Duodenal mucosa (tissue), 2 donors: ENCODE results near the gene CPA1.

Source experiments
- H3K27ac ChIP-seq: one replicate; pipeline ENCODE4 v1.7.0; 2013; ENCODE audit warnings: low read depth, low read length
- H3K27me3 ChIP-seq, 2 donors: one replicate each; pipeline ENCODE4 v1.7.0; 2013; ENCODE audit warnings: low read length in 2 of 2, control low read depth in 1 of 2; ENCODE audit not compliant: insufficient read depth in 2 of 2, control insufficient read depth in 1 of 2
- H3K36me3 ChIP-seq, 2 donors: one replicate each; pipeline ENCODE4 v1.7.0; 2013; ENCODE audit warnings: low read length in 2 of 2, control low read depth in 1 of 2; ENCODE audit not compliant: insufficient read depth in 2 of 2, control insufficient read depth in 1 of 2
- H3K4me1 ChIP-seq, 2 donors: one replicate each; pipeline ENCODE4 v1.7.0; 2013; ENCODE audit warnings: low read length in 2 of 2, control low read depth in 1 of 2; ENCODE audit not compliant: insufficient read depth in 2 of 2, control insufficient read depth in 1 of 2
- H3K4me3 ChIP-seq, 2 donors: one replicate each; pipeline ENCODE4 v1.7.0; 2013; ENCODE audit warnings: low read length in 2 of 2, low read depth in 1 of 2
- H3K9ac ChIP-seq, 2 donors: one replicate each; pipeline ENCODE4 v1.7.0; 2013; ENCODE audit warnings: low read length in 2 of 2, low read depth in 1 of 2
- H3K9me3 ChIP-seq, 2 donors: one replicate each; pipeline ENCODE4 v1.7.0; 2013; ENCODE audit warnings: low read length in 2 of 2, control low read depth in 1 of 2; ENCODE audit not compliant: control insufficient read depth in 1 of 2

CPA1 gene

GRCh38 chr7:130356121-130356875 lies 24.0 kb upstream of the CPA1 start:
- Histone ChIP-seq H3K36me3 (no peaks in the 10 kb centered on the region), H3K4me1 (peaks cover 0 to 9% of the 10 kb centered on the region in 2 donors), H3K27me3 (no peaks in the 10 kb centered on the region), H3K9me3 (peaks cover 3 to 4% of the 10 kb centered on the region in 2 donors), H3K9ac (peak overlapping the region in 1 of 2 donors; percentile 12), H3K4me3 (no peak overlapping the region), H3K27ac (peak overlapping the region; percentile 65)

GRCh38 chr7:130356876-130357611 lies 23.2 kb upstream of the CPA1 start:
- no peak overlapping the region for H3K4me3 ChIP-seq
- peaks cover 3 to 4% of the 10 kb centered on the region in 2 donors for H3K9me3 ChIP-seq
- no peaks in the 10 kb centered on the region for H3K36me3 ChIP-seq
- peaks cover 0 to 7% of the 10 kb centered on the region in 2 donors for H3K4me1 ChIP-seq
- peak overlapping the region; percentile 64 for H3K27ac ChIP-seq
- no peak overlapping the region for H3K9ac ChIP-seq
- H3K27me3 ChIP-seq = no peaks in the 10 kb centered on the region

GRCh38 chr7:130358471-130358870 lies 21.8 kb upstream of the CPA1 start:
- no peak overlapping the region for H3K4me3 ChIP-seq
- no peaks in the 10 kb centered on the region for H3K27me3 ChIP-seq
- H3K9me3 ChIP-seq = peaks cover 3 to 4% of the 10 kb centered on the region in 2 donors
- no peak overlapping the region for H3K9ac ChIP-seq
- peaks cover 0 to 7% of the 10 kb centered on the region in 2 donors for H3K4me1 ChIP-seq
- H3K27ac ChIP-seq = no peak overlapping the region
- no peaks in the 10 kb centered on the region for H3K36me3 ChIP-seq

GRCh38 chr7:130359276-130359857 lies 20.9 kb upstream of the CPA1 start:
- H3K4me1 ChIP-seq = peaks cover 0 to 7% of the 10 kb centered on the region in 2 donors
- peaks cover 3 to 4% of the 10 kb centered on the region in 2 donors for H3K9me3 ChIP-seq
- no peak overlapping the region for H3K4me3 ChIP-seq
- no peak overlapping the region for H3K27ac ChIP-seq
- no peaks in the 10 kb centered on the region for H3K27me3 ChIP-seq
- H3K36me3 ChIP-seq = no peaks in the 10 kb centered on the region
- no peak overlapping the region for H3K9ac ChIP-seq

- H3K9me3 ChIP-seq = peaks cover 3 to 4% of the 10 kb centered on the region in 2 donors
- no peaks in the 10 kb centered on the region for H3K36me3 ChIP-seq
- H3K27me3 ChIP-seq = no peaks in the 10 kb centered on the region
- peaks cover 0 to 18% of the 10 kb centered on the region in 2 donors for H3K4me1 ChIP-seq
- no peak overlapping the region for H3K4me3 ChIP-seq
- no peak overlapping the region for H3K27ac ChIP-seq
- H3K9ac ChIP-seq = no peak overlapping the region
Measured at GRCh38 chr7:130360518-130360917, 19.8 kb upstream of the CPA1 start.

- no peaks in the 10 kb centered on the region for H3K27me3 ChIP-seq
Measured at GRCh38 chr7:130361681-130362080, 18.6 kb upstream of the CPA1 start.

GRCh38 chr7:130362251-130362816 lies 18.0 kb upstream of the CPA1 start:
- H3K36me3 ChIP-seq = no peaks in the 10 kb centered on the region
- peaks cover 0 to 14% of the 10 kb centered on the region in 2 donors for H3K4me1 ChIP-seq
- H3K27ac ChIP-seq = no peak overlapping the region
- H3K9ac ChIP-seq = no peak overlapping the region
- no peak overlapping the region for H3K4me3 ChIP-seq
- H3K27me3 ChIP-seq = no peaks in the 10 kb centered on the region
- peaks cover 3 to 4% of the 10 kb centered on the region in 2 donors for H3K9me3 ChIP-seq

More at GRCh38 chr7:130361681-130362080, 18.6 kb upstream of the CPA1 start:
- Histone ChIP-seq H3K27ac (no peak overlapping the region), H3K36me3 (no peaks in the 10 kb centered on the region), H3K4me3 (no peak overlapping the region), H3K9ac (no peak overlapping the region), H3K9me3 (peaks cover 3 to 4% of the 10 kb centered on the region in 2 donors), H3K4me1 (peaks cover 0 to 16% of the 10 kb centered on the region in 2 donors)

GRCh38 chr7:130363026-130363847 lies 17.1 kb upstream of the CPA1 start:
- H3K4me3 ChIP-seq = no peak overlapping the region
- no peaks in the 10 kb centered on the region for H3K36me3 ChIP-seq
- H3K9me3 ChIP-seq = peaks cover 3 to 4% of the 10 kb centered on the region in 2 donors
- no peaks in the 10 kb centered on the region for H3K27me3 ChIP-seq
- no peak overlapping the region for H3K27ac ChIP-seq
- H3K4me1 ChIP-seq = peaks cover 0 to 14% of the 10 kb centered on the region in 2 donors
- no peak overlapping the region for H3K9ac ChIP-seq

GRCh38 chr7:130364451-130364850 lies 15.8 kb upstream of the CPA1 start:
- H3K4me1 ChIP-seq = peaks cover 0 to 14% of the 10 kb centered on the region in 2 donors
- H3K27me3 ChIP-seq = no peaks in the 10 kb centered on the region
- H3K9ac ChIP-seq = no peak overlapping the region
- H3K36me3 ChIP-seq = no peaks in the 10 kb centered on the region
- H3K9me3 ChIP-seq = peaks cover under 1 to 3% of the 10 kb centered on the region in 2 donors
- H3K4me3 ChIP-seq = no peak overlapping the region
- H3K27ac ChIP-seq = no peak overlapping the region
